Esophagus muscularis mucosa (tissue), 4 donors: ENCODE results near the gene TMEM82. TPM values are rescaled to one million over a fixed set of nuclear protein-coding genes. Genes with fewer than 3 reads are reported as not detected.

Experiments
- DNase-seq: peaks from one replicate; pipeline ENCODE4 v3.0.0-alpha.2; 2017; ENCODE audit errors: extremely low spot score
- H3K27ac ChIP-seq, 4 donors: fragments of 200-600 bp; sonication (generic); replicated peaks in 1 of 4; 1 replicate in 3 of 4; 2 replicates in 1 of 4; pipeline ENCODE4 v1.5.1; 2016 to 2019; ENCODE audit warnings: mild to moderate bottlenecking in 1 of 4
- H3K27me3 ChIP-seq, 4 donors: fragments of 200-600 bp; sonication (generic); one replicate each; pipeline versions ENCODE4 v1.5.1 to v1.6.0; 2016 to 2019
- H3K36me3 ChIP-seq, 4 donors: fragments of 200-600 bp; sonication (generic); one replicate each; pipeline ENCODE4 v1.5.1; 2016 to 2019
- H3K4me1 ChIP-seq, 4 donors: fragments of 200-600 bp; sonication (generic); one replicate each; pipeline ENCODE4 v1.5.1; 2016 to 2019
- H3K4me3 ChIP-seq, 4 donors: fragments of 200-600 bp; sonication (generic); 1 replicate in 2 of 4; 2 replicates in 2 of 4; pipeline ENCODE4 v1.5.1; 2016 to 2019; ENCODE audit warnings: mild to moderate bottlenecking in 4 of 4, moderate library complexity in 1 of 4
- H3K9me3 ChIP-seq, 4 donors: fragments of 200-600 bp; sonication (generic); 1 replicate in 3 of 4; 2 replicates in 1 of 4; pipeline ENCODE4 v1.5.1; 2016 to 2019
- EP300 ChIP-seq: sonication (generic); formaldehyde crosslinking; IDR thresholded peaks from one replicate; pipeline ENCODE4 v1.6.1; 2017; ENCODE audit warnings: antibody characterized with exemption
- POLR2A ChIP-seq: fragments of 450-650 bp; IDR thresholded peaks from one replicate; pipeline ENCODE4 v1.6.1; 2017; ENCODE audit warnings: antibody characterized with exemption, moderate library complexity, mild to moderate bottlenecking, low read depth
- POLR2AphosphoS5 ChIP-seq, 2 donors: sonication (generic); formaldehyde crosslinking; IDR thresholded peaks; one replicate each; pipeline ENCODE4 v1.6.1; 2017; ENCODE audit warnings: antibody characterized with exemption in 2 of 2
- WGBS: methylation state at CpG from one replicate; pipeline ENCODE4 v1.1.5; 2018; 5-methylcytosine and 5-hydroxymethylcytosine counted together
- intact Hi-C: fragments of 100-400 bp; cut with DNase I; formaldehyde crosslinking; loops from one replicate; pipeline ENCODE4 v1.15.1; 2023
- total RNA-seq, 4 donors: library from RNA; depleted of rRNA; stranded (reverse); fragments of >200 nt; gene quantifications; one replicate each; pipeline versions ENCODE4 v1.1.0 to v1.2.1, GENCODE V29; 2016
- TF ChIP-seq, protein P1 (sequence below), 3 experiments: fragments of 200-600 bp in 2 of 3; fragments of 450-650 bp in 1 of 3; sonication (generic) in 2 of 3; IDR thresholded peaks; one replicate each; pipeline ENCODE4 v1.5.1; 2017 to 2019; ENCODE audit warnings: antibody characterized with exemption in 3 of 3, mild to moderate bottlenecking in 2 of 3, moderate library complexity in 1 of 3

Gene TMEM82
- total RNA-seq, 4 donors from 2014 or later, result not detected

DNA sequence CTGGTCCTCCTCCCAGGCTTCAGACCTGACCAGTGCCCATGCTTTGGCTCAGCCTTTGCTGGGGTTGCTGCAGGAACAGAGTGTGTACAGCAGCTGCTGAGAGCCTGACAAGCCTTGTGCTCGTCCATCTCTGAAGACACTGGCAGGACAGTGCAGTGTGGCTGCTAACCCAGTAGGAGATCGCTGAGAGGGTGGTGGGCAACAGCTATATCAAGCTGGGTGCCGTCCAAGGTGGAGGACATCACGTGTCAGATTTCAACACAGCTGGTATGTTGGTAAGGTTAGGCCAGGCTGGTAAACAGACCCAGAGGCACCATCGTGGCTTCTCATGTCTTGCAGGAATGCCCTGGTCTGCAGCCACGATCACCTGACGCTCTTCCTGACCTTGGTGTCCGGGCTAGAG, 24.1 kb upstream of the TMEM82 start:
- intact Hi-C loops, result no loop called here
- Histone ChIP-seq H3K36me3 (peaks cover 53 to 74% (median 72%) of the 10 kb centered on the region in 4 donors), H3K4me1 (peaks cover 55 to 62% (median 61%) of the 10 kb centered on the region in 4 donors), H3K27ac (peak overlapping the region in 3 of 4 donors; percentile 13 to 62 (median 16)), H3K27me3 (no peaks in the 10 kb centered on the region), H3K9me3 (no peaks in the 10 kb centered on the region), H3K4me3 (no peak overlapping the region)
- TF ChIP-seq POLR2A (no peak), POLR2AphosphoS5 (IDR thresholded peaks at IDR 0.05) (no peak), EP300 (no peak)
- TF ChIP-seq, protein P1, sequence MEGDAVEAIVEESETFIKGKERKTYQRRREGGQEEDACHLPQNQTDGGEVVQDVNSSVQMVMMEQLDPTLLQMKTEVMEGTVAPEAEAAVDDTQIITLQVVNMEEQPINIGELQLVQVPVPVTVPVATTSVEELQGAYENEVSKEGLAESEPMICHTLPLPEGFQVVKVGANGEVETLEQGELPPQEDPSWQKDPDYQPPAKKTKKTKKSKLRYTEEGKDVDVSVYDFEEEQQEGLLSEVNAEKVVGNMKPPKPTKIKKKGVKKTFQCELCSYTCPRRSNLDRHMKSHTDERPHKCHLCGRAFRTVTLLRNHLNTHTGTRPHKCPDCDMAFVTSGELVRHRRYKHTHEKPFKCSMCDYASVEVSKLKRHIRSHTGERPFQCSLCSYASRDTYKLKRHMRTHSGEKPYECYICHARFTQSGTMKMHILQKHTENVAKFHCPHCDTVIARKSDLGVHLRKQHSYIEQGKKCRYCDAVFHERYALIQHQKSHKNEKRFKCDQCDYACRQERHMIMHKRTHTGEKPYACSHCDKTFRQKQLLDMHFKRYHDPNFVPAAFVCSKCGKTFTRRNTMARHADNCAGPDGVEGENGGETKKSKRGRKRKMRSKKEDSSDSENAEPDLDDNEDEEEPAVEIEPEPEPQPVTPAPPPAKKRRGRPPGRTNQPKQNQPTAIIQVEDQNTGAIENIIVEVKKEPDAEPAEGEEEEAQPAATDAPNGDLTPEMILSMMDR (IDR thresholded peaks at IDR 0.05), result no peak
- DNase-seq, result no peak
- whole genome bisulfite sequencing, result 97% methylated on average over 3 of the region's 8 CpGs

- 93% methylated on average over 12 of the region's 12 CpGs for WGBS
- no peak for TF ChIP-seq POLR2AphosphoS5 (IDR thresholded peaks at IDR 0.05)
- TF ChIP-seq, protein P1 (IDR thresholded peaks at IDR 0.05), result no peak
- TF ChIP-seq POLR2A, result no peak
- TF ChIP-seq EP300, result no peak
- peaks cover 42 to 49% (median 49%) of the 10 kb centered on the region in 4 donors for H3K4me1 ChIP-seq
- intact Hi-C loops, result no loop called here
- no peaks in the 10 kb centered on the region for H3K27me3 ChIP-seq
- no peaks in the 10 kb centered on the region for H3K9me3 ChIP-seq
- H3K27ac ChIP-seq, result no peak overlapping the region
- DNase-seq, result no peak
- no peak overlapping the region for H3K4me3 ChIP-seq
- H3K36me3 ChIP-seq, result peaks cover 60 to 87% (median 85%) of the 10 kb centered on the region in 4 donors
Observed at GRCh38 chr1:15719381-15720120, 22.7 kb upstream of the TMEM82 start.

DNA sequence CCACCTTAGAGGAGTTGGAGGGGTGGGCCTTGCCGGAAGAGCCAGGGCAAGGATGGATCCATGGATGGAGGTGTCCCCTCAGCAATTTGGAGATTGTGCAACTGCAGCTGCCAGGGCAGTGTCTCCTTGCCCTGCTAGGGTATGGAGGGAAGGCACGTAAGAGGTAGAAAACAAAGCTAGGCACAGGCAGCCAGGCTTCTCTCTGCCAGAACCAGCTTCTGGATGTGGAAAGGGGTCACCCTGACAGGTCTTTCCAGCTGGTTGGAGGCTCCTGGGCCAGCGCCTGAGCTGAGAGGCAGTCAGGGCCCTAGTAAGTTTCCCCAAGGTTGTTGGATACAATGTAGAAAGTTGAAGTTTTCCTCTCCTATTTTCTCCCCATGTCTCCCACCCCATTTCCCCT, 21.4 kb upstream of the TMEM82 start:
- Histone ChIP-seq H3K4me1 (peaks cover 29 to 41% (median 36%) of the 10 kb centered on the region in 4 donors), H3K9me3 (no peaks in the 10 kb centered on the region), H3K36me3 (peaks cover 68 to 100% (median 97%) of the 10 kb centered on the region in 4 donors), H3K27ac (no peak overlapping the region), H3K27me3 (no peaks in the 10 kb centered on the region), H3K4me3 (no peak overlapping the region)
- DNase-seq, result no peak
- WGBS, result 100% methylated on average over 3 of the region's 3 CpGs
- intact Hi-C loops, result no loop called here
- TF ChIP-seq POLR2AphosphoS5 (IDR thresholded peaks at IDR 0.05) (no peak), POLR2A (no peak), EP300 (no peak)
- TF ChIP-seq, protein P1 (IDR thresholded peaks at IDR 0.05), result no peak

DNA sequence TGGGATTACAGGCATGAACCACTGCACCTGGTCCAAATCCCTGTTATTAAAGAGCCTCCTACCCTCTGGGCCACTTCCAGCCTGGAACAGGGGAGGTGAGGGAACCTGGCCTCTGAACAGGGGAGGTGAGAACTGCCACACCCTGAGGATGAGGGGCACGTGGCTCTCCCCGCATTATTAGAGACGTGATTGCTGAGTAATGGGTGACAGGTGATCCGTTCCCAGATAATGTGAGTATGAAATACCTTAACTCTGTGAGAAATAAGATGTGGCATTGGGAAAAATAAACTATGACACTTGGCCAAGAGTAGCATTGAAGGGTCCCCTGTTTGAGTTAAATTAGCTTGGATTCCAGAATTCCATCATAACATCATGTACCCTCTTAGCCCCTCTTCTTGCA, 19.9 kb upstream of the TMEM82 start:
- Histone ChIP-seq H3K27ac (no peak overlapping the region), H3K9me3 (no peaks in the 10 kb centered on the region), H3K4me1 (peaks cover 14 to 26% (median 20%) of the 10 kb centered on the region in 4 donors), H3K36me3 (peaks cover 69 to 100% (median 98%) of the 10 kb centered on the region in 4 donors), H3K4me3 (no peak overlapping the region), H3K27me3 (no peaks in the 10 kb centered on the region)
- WGBS, result 87% methylated on average over 4 of the region's 4 CpGs
- TF ChIP-seq, protein P1 (IDR thresholded peaks at IDR 0.05), result no peak
- TF ChIP-seq POLR2AphosphoS5 (IDR thresholded peaks at IDR 0.05) (no peak), POLR2A (no peak)
- intact Hi-C loops, result no loop called here
- no peak for DNase-seq
